Caki2 (cell line): ENCODE measurements around the gene BCL2L1. TPM values are rescaled to one million over a fixed set of nuclear protein-coding genes. Genes with fewer than 3 reads are reported as not detected.

ENCODE experiments used
- DNase-seq: peaks from one replicate; pipeline ENCODE4 v3.0.0-alpha.2; 2015; ENCODE audit warnings: low read depth
- in situ Hi-C: cut with HindIII; loops from 2 replicates; pipeline ENCODE4 v1.10.0; 2016; ENCODE audit warnings: low sequenced_read_pairs, low pct_unique_long_range_greater_than_20kb, mixed read lengths
- total RNA-seq: library from RNA; depleted of rRNA; stranded (reverse); fragments of >200 nt; shearing (Covaris generic); gene quantifications from 2 replicates; pipeline ENCODE4 v1.2.3, GENCODE V29; 2014; ENCODE audit warnings: low replicate concordance

The BCL2L1 gene
- total RNA-seq, 1 experiment from 2014 or later = 256 TPM

DNA sequence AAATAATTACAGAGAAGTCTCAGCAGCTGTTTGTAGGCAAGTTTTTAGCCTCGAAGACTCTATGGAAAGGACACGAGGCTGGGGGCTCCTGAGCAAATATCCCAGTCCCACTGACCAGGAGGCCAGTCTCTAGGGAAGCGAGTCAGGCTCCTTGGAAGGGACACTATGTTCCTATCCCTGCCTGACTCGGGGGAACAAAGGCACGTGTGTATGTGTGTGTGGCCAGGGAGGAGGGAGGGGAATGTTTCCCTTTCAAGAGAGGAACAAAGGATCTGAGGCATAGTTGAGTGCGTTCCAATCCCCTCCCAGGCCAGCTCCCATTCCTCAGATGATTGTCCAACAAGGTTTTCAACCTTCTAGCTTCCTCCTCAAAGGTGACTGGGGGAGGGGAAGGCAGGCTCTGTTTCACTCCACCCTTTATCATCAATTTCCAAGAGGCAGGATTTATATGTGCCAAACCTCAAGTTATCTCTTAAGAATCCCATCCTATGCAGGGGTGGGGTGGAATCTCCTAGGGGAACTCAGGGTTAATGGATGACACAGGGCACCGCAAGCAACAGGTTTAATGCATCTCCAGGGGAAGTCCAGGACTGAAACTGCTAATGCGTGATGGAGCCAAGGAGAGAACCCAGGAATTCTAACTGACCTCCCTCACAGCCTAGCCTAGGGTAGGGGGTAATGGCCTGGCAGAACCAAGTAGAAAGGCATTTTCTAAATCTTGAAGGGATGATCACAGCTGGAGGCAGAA, 9.9 kb downstream of the BCL2L1 start:
- in situ Hi-C loops = no loop called here
- peak; percentile 99 for DNase-seq

DNA sequence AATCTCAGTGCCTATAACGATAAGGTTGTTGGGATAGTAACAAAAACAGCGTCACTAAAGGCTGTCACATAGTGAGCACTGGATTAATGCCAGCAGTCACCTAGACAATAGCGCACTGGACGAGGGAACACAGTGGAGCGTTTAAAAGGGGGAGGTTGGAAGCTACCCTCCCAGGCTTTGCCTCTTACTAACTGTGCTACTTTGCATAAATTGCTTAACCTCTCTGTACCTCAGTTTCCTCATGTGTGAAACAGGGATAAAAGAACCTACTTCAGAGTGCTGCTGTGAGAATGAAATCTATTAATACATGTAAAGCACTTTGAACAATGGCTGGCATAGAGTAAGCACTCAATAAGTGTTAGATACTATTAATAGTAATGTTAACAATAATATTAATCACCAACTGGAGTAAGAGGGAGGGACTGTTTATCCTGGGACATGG, 10.5 kb downstream of the BCL2L1 start:
- in situ Hi-C loops = no loop called here
- peak; percentile 50 for DNase-seq

DNA sequence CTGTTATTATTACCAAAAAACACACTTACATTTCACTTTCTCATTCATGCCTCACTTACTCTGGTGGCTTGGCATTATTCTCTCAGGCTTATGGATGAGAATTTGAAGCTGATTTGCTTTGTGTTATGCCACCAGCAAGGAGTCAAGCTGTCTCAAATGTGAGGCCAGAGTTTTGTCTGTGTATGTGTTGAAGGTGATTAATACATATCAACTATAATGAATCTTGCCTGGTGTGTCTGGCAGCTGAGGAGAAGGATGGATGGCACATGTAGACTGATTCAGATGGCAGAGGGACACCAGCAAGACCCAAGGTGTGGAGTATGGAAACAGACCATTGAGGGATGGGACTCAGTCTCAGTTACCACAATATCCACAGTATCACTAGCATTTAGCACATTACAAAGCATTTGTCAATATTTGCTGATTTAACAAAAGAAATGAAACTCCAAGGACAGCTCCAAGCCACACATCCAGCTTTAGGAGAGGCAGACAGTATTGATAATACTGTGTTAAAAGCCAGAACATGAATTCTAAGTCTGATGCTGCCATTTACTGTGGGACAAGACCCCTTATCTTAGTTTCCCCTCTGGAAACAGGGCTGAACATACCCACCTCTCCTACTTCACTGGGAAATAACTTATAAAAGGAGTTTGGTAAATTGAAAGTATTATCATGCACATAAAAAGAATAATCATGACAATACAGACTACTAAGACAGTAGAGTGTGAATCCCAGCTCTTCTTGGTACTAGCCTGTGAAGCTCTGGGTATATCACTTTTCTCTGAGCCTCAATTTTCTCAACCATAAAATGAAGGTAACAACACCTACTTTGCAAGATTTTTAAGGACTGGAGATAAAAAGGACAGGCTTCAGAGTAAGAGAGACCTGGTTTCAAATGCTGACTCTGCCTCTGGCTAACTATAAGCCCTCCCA, 11.2 kb downstream of the BCL2L1 start:
- in situ Hi-C loops = no loop called here
- no peak for DNase-seq

DNA sequence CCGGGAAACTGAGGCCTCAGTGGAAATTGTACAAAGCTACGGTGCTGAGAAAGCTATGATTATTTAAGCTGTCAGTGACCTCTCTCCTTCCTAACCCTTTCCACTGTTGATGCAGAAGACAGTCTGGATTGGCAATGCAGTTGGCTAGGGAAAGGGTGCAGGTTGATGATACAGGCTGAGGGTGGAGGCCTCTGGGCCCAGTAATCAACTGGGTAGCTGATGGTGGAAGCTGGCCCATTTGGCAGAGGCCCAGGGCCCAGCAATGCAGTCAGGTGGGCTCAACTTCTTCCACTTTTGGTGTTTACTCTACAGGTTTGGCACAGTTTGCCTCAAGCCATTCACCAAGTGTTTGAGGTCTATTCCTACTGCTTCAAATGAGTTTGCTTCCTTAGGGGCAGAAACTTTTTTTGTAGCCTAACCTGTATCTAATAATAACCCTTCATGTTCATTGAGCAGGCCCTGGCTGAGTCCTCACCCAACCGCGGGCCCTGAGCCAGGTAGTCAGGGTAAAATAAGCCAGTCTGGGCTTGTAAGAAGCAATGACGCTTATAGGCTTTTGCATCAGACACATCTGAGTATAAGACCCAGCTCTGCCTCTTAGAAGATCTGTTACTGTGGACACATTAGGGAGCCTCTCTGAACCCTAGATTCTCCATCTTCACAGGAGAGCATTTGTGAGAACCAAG, 12.1 kb downstream of the BCL2L1 start:
- DNase-seq = no peak
- in situ Hi-C loops = no loop called here

DNA sequence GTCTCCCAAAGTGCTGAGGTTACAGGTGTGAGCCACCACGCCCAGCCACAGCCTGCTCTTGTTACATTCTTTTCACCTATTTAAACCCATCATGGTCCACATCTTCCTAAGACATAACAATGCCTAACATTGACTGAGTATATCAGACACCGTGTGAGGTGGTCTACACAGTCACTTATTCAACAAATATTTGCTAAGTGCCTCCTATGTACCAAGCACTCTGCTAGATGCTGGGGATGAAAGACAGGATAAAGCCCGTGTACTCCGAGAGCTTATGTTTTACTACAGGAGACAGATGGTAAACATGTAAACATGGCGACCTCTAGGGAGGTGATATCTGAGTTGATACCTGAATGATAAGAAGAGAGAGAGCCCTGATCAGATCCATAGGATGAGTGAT, 12.7 kb downstream of the BCL2L1 start:
- in situ Hi-C loops = no loop called here
- no peak for DNase-seq

DNA sequence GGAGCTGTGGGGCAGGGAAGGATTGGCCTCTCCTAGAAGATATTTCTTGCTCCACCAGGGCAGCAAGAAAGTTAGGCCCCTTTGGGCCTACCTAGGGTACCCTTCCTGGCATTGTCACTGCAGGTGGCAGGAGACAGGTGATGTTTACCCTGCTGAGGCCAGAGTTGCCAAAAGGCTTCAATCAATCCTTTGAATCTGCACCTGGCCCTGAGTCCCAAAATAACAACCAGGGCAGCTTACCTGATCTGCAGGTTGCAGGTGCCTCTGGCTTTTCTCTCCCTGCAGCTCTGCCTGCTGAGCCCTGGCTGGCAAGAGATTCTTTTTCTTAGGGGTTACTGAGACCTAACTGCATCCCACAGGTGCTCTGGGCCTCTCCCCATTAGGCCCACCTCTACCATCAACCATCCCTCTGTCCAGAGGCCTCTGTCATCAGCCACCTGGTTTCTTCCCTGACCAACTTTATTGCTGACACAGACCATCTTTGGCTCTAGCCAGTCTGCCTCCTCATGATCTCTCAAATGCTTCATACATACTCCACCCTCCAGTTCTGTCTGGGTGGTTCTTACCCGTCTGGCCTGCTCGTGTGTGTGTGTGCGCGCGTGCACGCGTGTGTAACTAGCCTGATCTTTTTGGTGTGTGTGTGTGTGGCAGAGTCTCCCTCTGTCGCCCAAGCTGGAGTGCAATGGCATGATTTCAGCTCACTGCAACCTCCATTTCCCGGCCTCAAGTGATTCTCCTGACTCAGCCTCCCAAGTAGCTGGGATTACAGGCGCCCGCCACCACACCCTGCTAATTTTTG, 13.7 kb downstream of the BCL2L1 start:
- in situ Hi-C loops = no loop called here
- no peak for DNase-seq

DNA sequence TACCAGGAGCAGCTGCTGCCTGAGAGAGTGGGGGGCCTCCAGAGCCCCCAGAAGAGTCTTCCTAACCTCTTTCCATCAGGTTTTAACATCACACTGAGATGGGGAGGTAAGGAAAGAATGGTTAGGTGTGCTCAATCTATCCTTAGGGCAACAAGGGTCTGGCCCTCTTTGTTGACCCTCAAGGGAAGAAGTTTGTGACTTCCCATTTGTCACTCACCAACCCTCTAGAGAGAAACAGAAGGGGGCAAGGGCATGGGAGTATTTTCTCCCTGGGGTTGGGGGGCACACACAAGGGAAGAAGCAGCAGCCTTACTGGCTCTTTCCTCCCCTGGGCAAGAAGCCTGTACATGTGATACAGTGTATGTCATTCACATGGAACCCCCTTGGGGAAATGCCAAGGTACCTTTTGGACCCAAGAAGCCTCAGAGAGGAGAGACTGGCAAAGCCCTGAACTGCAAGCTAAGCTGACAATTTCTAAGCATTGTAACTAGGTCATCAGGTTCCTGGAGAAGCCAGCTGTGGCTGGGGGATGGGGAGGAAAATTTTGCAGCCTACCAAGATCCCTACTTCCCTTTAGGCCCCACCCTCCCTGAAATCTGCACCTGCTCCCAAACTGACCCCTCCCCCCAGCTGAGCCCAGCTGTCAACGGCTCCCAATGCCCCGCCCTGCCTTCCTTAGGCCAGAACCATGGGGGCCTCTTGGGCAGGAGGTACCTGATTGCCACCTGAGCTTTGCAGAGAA, 14.5 kb downstream of the BCL2L1 start:
- in situ Hi-C loops = no loop called here
- no peak for DNase-seq

DNA sequence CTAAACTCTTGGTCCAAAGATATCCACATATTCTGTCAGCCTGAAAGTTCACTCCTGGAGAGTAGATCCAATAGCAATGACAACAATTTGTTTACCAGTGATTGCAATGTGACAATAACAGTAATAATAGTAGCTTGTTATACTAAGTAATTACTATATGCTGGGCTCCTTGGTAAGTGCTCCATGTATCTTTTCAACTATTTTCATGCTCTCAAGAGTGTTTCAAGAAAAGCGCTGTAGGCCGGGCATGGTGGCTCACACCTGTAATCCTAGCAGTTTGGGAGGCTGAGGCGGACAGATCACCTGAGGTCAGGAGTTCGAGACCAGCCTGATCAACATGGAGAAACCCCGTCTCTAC, 15.4 kb downstream of the BCL2L1 start:
- no peak for DNase-seq
- in situ Hi-C loops = no loop called here

DNA sequence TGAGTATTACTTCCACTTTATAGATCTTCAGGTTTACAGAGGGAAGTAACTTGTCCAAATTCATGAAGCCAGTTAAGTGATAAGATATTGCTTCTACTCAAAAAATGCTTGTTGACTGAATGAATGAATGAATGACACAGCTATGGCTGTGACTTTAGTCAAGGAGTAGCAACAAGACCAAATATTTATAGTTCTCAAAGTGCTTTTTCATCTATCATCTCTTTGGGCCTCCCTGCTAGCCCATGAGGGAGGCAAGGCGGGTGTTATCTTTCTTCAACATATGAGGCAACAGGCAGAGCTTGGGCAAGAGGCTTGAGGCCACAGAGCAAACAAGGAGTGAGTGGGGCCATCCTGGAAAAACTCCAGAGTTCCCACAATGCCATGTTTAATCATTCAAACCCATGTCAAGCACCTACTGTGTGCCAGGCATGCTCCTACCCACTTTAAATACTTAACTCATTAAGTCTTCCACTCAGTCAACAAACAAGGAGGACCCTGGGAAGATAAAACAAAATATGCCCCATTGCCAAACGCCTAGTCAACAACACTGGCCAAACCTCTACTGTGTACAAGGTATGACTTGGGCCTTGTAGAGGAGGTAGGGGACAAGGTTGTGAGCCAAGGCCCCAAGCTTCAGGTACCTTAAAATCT, 15.9 kb downstream of the BCL2L1 start:
- in situ Hi-C loops = no loop called here
- no peak for DNase-seq

DNA sequence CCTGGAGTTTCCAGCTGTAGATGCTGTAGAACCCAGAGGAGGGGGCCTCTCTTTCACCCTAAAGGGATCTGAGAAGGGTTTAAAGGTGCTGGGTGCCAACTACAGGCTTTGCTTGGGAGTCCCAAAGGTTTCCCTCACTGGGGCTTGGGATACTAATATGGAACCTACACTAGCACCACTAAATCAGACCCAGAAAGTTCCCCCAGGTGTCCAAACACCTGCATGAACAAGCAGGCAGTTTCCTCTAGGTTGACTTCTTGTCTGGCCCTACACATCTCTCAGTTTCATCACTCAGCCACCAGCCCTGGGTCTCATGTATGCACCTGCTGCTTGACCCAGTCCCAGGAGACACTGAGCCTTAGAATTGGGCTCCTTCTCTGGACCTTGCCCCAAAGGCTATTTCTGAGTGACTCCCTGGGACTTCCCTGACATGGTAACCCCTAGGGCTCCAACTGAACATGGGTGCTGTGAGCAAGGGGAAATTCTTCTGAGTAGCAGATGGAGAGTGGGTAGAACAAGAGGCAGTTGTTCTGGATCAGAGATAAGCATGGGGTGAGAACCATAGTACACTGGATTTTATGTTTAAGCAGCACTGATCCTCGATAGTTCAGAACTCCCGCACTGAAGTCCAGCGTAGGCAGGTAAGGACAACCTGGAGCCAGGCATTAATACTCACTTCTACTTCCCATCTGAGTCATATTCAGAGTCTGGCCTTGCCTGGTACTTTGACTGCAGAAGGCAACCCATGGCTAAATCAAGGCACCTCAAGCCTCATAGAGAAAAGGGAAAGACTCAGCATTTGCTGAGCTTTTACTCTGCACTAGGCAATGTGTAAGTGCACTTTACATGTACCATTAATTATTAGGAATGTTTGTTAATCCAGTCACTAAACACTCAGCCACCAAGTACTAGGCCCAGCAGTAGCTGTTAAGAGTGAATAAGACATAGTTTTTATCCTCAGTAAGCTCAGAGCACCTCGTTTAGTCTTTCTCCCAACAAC, 16.8 kb downstream of the BCL2L1 start:
- DNase-seq = no peak
- in situ Hi-C loops = no loop called here

DNA sequence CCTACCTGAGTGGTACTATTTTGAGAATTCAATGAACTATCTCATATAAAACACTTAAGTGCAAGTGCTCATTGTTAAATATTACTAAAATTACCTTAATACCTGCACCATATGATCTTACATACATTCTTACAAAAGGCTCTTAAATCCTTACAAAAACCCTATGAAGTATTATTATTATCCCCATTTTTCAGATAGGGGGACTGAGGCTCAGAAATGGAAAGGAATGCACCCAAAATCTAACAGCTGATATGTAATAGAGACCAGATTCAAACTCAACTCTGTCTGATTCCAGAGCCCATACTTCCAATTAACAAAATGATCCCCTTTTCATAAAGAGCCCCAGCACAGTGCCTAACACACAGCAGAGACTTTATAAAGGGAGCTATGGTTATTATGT, 17.5 kb downstream of the BCL2L1 start:
- no peak for DNase-seq
- in situ Hi-C loops = no loop called here

DNA sequence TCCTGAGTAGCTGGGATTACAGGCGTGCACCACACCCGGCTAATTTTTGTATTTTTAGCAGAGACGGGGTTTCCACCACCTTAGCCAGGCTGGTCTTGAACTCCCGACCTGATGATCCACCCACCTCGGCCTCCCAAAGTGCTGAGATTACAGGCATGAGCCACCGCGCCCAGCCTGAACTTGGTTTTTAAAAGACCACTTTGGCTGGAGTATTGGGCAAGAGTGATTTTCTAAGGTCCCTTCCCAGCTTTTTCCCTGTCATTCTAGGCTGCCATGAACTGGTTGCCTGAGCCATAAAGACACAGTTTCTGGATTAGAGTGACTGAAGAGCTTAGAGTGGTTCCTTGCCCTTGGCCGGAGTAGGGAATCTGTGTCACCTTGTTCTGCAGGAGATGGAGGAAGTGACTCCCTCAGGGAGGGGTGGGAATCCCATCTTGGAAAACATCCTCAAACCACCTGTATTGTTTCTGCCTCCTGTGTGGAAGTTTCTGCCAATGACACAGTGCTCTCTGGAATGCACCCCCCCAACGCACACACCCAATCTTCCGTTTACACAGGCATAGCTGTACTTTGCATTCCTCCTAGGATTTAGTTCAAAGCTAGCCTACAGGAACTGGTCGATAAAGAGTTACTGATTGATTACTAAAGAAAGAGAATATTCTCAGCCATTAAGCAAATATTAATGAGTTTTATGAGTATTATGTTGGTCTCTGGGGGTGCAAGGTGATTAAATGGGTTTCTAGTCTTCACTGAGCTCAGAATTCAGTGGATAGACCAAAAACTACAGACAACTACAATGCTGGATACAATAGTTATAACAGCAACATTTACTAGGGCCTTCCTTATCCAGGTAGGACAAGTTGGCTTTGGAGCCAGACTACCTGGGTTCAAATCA, 18.2 kb downstream of the BCL2L1 start:
- peak; percentile 96 for DNase-seq
- in situ Hi-C loops = no loop called here

DNA sequence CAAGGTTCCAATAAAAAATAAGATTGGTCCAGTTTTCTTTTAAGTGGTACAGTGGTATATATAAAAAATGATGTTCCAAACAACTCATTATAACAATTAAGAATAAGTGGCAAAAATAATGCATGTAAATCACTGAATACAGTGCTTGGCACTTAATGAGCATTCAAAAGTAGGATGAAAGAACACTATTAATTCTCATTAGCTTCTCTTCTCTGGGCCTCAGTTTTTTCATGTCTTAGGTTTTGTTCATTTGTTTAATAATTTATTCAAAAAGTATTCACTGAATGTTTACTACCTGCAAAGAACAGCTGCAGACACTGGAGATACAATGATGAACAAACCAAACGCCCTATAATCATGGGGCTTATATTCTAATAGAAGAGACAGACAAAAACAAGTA, 21.1 kb downstream of the BCL2L1 start:
- DNase-seq = no peak
- in situ Hi-C loops = no loop called here

DNA sequence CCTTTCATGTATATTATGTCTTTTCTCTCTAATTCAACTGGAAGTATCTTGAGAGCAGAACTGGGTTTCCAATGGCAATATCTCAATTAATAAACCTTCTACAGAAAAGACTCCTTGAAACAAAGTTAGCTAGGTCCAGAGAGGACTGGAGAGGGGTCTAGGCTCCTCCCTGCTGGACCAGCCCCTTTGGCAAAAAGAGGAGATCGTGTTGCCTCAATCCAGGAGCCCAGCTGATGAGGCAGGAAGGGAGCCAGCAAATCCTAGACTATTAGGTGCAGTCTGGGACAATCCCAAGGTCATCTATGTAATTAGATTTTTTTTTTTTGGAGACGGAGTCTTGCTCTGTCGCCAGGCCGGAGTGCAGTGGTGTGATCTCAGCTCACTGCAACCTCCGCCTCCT, 21.9 kb downstream of the BCL2L1 start:
- in situ Hi-C loops = no loop called here

More for the DNA sequence above, 21.9 kb downstream of the BCL2L1 start:
- no peak for DNase-seq
